ENCODE results near the gene CPLX3.

GRCh38 chr15:74825866-74826265 is 561 bp upstream of the CPLX3 start:
- TF ChIP-seq POU6F1 (CRISPR knock-in tag; IDR thresholded peaks at IDR 0.05; ENCODE audit: borderline replicate concordance, low read depth) (no peak), BACH2 (CRISPR knock-in tag; IDR thresholded peaks at IDR 0.05; ENCODE audit: borderline replicate concordance) (no peak), TOX (CRISPR knock-in tag; IDR thresholded peaks at IDR 0.05; ENCODE audit: borderline replicate concordance) (no peak), ISL1 (CRISPR knock-in tag; IDR thresholded peaks at IDR 0.05) (no peak), ZFP30 (CRISPR knock-in tag; IDR thresholded peaks at IDR 0.05) (no peak), CSRNP3 (CRISPR knock-in tag; IDR thresholded peaks at IDR 0.05) (no peak), ARNTL (CRISPR knock-in tag; IDR thresholded peaks at IDR 0.05; ENCODE audit: borderline replicate concordance, low read depth) (no peak), SNAI2 (CRISPR knock-in tag; IDR thresholded peaks at IDR 0.05) (no peak), RARB (CRISPR knock-in tag; IDR thresholded peaks at IDR 0.05) (no peak), ZNF8 (CRISPR knock-in tag; IDR thresholded peaks at IDR 0.05) (no peak), CREB5 (CRISPR knock-in tag; IDR thresholded peaks at IDR 0.05; ENCODE audit: low read depth) (no peak)
